ENCODE results near the gene NFKBIB.
"Not testable (repeated sequence)": the region's sequence is repeated elsewhere in the genome, so short reads cannot be mapped to it uniquely, and the experiment has no call there.

- not testable (repeated sequence) for TF ChIP-seq CTCF (IDR thresholded peaks at IDR 0.05; ENCODE audit: borderline replicate concordance, extremely low read depth, low read length, poor library complexity, severe bottlenecking); EZH2 (IDR thresholded peaks at IDR 0.05; ENCODE audit: borderline replicate concordance, low read depth, low read length, severe bottlenecking)
Observed at GRCh38 chr19:38873400-38873799, 26.4 kb upstream of the NFKBIB start.
